SK-N-SH treated with all-trans-retinoic acid at 6 μM for 48 hours (cell line): ENCODE data around the gene TRIM44.

Source experiments
- ATAC-seq: fragments of 200-7000 bp; cut with Tn5 transposase; 3 replicates; pipeline ENCODE4 v1.9.1; 2020; ENCODE audit warnings: mild to moderate bottlenecking, moderate library complexity
- ARNTL ChIP-seq: fragments of 450-650 bp; formaldehyde crosslinking; IDR thresholded peaks from 2 replicates; pipeline ENCODE4 v1.5.0; 2020; ENCODE audit warnings: low read depth, mild to moderate bottlenecking, moderate library complexity, borderline replicate concordance
- BACH2 ChIP-seq: fragments of 250-450 bp; sonication (Bioruptor Pico); IDR thresholded peaks from 2 replicates; pipeline ENCODE4 v1.9.0; 2021; ENCODE audit warnings: mild to moderate bottlenecking, borderline replicate concordance
- CREB5 ChIP-seq: fragments of 250-450 bp; sonication (Bioruptor Pico); IDR thresholded peaks from 2 replicates; pipeline ENCODE4 v1.5.1; 2020; ENCODE audit warnings: low read depth, mild to moderate bottlenecking, moderate library complexity
- CSDC2 ChIP-seq: fragments of 250-450 bp; sonication (Bioruptor Pico); IDR thresholded peaks from 2 replicates; pipeline ENCODE4 v1.5.0; 2020; ENCODE audit warnings: mild to moderate bottlenecking, moderate library complexity
- CSRNP3 ChIP-seq: fragments of 250-450 bp; sonication (Bioruptor Pico); IDR thresholded peaks from 2 replicates; pipeline ENCODE4 v1.5.1; 2021; ENCODE audit warnings: mild to moderate bottlenecking, moderate library complexity
- ESRRG ChIP-seq: fragments of 250-450 bp; sonication (Bioruptor Pico); IDR thresholded peaks from 2 replicates; pipeline ENCODE4 v1.6.1; 2021; ENCODE audit warnings: mild to moderate bottlenecking
- ISL1 ChIP-seq: fragments of 250-450 bp; sonication (Bioruptor Pico); IDR thresholded peaks from 2 replicates; pipeline ENCODE4 v2.1.2; 2022; ENCODE audit warnings: mild to moderate bottlenecking, moderate library complexity
- PATZ1 ChIP-seq: fragments of 250-450 bp; sonication (Bioruptor Pico); IDR thresholded peaks from 2 replicates; pipeline ENCODE4 v1.8.0; 2020; ENCODE audit warnings: mild to moderate bottlenecking, moderate library complexity, borderline replicate concordance
- RARB ChIP-seq: fragments of 250-450 bp; sonication (Bioruptor Pico); IDR thresholded peaks from 2 replicates; pipeline ENCODE4 v1.8.0; 2021; ENCODE audit warnings: mild to moderate bottlenecking, moderate library complexity
- SNAI2 ChIP-seq: fragments of 250-450 bp; sonication (Bioruptor Pico); IDR thresholded peaks from 2 replicates; pipeline ENCODE4 v1.5.0; 2020; ENCODE audit warnings: mild to moderate bottlenecking, moderate library complexity
- TCF4 ChIP-seq: fragments of 250-450 bp; sonication (Bioruptor Pico); IDR thresholded peaks from 2 replicates; pipeline ENCODE4 v1.8.0; 2021; ENCODE audit warnings: mild to moderate bottlenecking, moderate library complexity, borderline replicate concordance
- TOX ChIP-seq: fragments of 250-450 bp; sonication (Bioruptor Pico); IDR thresholded peaks from 2 replicates; pipeline ENCODE4 v1.8.0; 2021; ENCODE audit warnings: mild to moderate bottlenecking, moderate library complexity, borderline replicate concordance
- ZC3H10 ChIP-seq: fragments of 250-450 bp; sonication (Bioruptor Pico); IDR thresholded peaks from 2 replicates; pipeline ENCODE4 v1.5.1; 2021; ENCODE audit warnings: mild to moderate bottlenecking, moderate library complexity
- ZFP3 ChIP-seq: fragments of 250-450 bp; sonication (Bioruptor Pico); IDR thresholded peaks from 2 replicates; pipeline ENCODE4 v1.5.0; 2020; ENCODE audit warnings: mild to moderate bottlenecking, moderate library complexity
- ZFP30 ChIP-seq: fragments of 450-650 bp; formaldehyde crosslinking; IDR thresholded peaks from 2 replicates; pipeline ENCODE4 v1.5.0; 2022; ENCODE audit warnings: mild to moderate bottlenecking, moderate library complexity
- ZNF565 ChIP-seq: fragments of 450-650 bp; formaldehyde crosslinking; conservative IDR thresholded peaks from 2 replicates; pipeline ENCODE4 v1.5.0; 2020; ENCODE audit warnings: low read depth, mild to moderate bottlenecking, moderate library complexity
- ZNF8 ChIP-seq: fragments of 450-650 bp; formaldehyde crosslinking; IDR thresholded peaks from 2 replicates; pipeline ENCODE4 v1.5.0; 2020; ENCODE audit warnings: mild to moderate bottlenecking, moderate library complexity
- TF ChIP-seq, protein P1 (sequence below): fragments of 250-450 bp; sonication (Bioruptor Pico); IDR thresholded peaks from 2 replicates; pipeline ENCODE4 v1.8.0; 2021; ENCODE audit warnings: low read depth, mild to moderate bottlenecking, moderate library complexity, borderline replicate concordance
- TF ChIP-seq, protein P2 (sequence below): fragments of 250-450 bp; sonication (Bioruptor Pico); IDR thresholded peaks from 2 replicates; pipeline ENCODE4 v1.5.0; 2020; ENCODE audit warnings: mild to moderate bottlenecking, moderate library complexity

The TRIM44 gene

GRCh38 chr11:35780951-35781860 lies 118.6 kb downstream of the TRIM44 start:
- ATAC-seq: peak; percentile 98
- TF ChIP-seq ZC3H10 (CRISPR knock-in tag): no peak
- TF ChIP-seq ESRRG (CRISPR knock-in tag): no peak
- TF ChIP-seq PATZ1 (CRISPR knock-in tag): no peak
- no peak for TF ChIP-seq ARNTL
- TF ChIP-seq ZFP30 (CRISPR knock-in tag): no peak
- no peak for TF ChIP-seq BACH2 (CRISPR knock-in tag)
- no peak for TF ChIP-seq CSDC2 (CRISPR knock-in tag)

DNA sequence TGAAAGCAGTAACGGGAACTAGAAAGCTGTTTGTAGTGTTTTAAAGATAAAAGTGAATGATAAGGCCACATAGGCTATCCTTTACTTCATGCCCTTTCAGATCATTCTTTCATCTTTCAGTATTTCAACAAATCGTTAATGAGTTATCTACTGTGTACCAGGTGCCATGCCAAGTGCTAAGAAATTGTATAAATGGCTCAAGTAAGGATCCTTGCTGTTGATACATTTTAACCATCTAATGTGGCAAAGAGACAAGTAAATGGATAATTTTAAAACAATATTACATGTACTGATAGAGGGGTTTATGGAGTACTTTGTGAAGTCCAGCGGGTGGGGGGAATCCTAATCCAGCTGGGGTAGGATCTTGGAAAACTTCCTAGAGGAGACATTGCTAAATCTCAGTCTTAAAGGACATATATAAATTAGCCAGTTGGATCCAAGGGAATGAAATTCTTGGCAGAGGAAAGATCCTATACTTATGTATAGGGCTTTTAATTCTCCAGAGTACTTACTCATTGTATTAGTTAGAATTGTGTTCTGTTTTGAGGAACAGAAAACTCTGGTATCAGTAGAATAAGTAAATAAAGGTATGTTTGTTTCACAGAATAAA lies 119.4 kb downstream of the TRIM44 start:
- TF ChIP-seq TCF4 (CRISPR knock-in tag) (no peak), RARB (CRISPR knock-in tag) (no peak), SNAI2 (CRISPR knock-in tag) (no peak), ARNTL (no peak), ZNF8 (CRISPR knock-in tag) (no peak), ISL1 (CRISPR knock-in tag) (no peak), PATZ1 (CRISPR knock-in tag) (no peak), ZFP30 (CRISPR knock-in tag) (no peak), TOX (no peak), CSRNP3 (CRISPR knock-in tag) (no peak), ZNF565 (no peak), ZC3H10 (CRISPR knock-in tag) (no peak), BACH2 (CRISPR knock-in tag) (no peak), ZFP3 (CRISPR knock-in tag) (no peak), ESRRG (CRISPR knock-in tag) (no peak), CREB5 (CRISPR knock-in tag) (no peak)
- TF ChIP-seq, protein P1, sequence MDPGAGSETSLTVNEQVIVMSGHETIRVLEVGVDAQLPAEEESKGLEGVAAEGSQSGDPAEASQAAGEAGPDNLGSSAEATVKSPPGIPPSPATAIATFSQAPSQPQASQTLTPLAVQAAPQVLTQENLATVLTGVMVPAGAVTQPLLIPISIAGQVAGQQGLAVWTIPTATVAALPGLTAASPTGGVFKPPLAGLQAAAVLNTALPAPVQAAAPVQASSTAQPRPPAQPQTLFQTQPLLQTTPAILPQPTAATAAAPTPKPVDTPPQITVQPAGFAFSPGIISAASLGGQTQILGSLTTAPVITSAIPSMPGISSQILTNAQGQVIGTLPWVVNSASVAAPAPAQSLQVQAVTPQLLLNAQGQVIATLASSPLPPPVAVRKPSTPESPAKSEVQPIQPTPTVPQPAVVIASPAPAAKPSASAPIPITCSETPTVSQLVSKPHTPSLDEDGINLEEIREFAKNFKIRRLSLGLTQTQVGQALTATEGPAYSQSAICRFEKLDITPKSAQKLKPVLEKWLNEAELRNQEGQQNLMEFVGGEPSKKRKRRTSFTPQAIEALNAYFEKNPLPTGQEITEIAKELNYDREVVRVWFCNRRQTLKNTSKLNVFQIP: no peak
- TF ChIP-seq, protein P2, sequence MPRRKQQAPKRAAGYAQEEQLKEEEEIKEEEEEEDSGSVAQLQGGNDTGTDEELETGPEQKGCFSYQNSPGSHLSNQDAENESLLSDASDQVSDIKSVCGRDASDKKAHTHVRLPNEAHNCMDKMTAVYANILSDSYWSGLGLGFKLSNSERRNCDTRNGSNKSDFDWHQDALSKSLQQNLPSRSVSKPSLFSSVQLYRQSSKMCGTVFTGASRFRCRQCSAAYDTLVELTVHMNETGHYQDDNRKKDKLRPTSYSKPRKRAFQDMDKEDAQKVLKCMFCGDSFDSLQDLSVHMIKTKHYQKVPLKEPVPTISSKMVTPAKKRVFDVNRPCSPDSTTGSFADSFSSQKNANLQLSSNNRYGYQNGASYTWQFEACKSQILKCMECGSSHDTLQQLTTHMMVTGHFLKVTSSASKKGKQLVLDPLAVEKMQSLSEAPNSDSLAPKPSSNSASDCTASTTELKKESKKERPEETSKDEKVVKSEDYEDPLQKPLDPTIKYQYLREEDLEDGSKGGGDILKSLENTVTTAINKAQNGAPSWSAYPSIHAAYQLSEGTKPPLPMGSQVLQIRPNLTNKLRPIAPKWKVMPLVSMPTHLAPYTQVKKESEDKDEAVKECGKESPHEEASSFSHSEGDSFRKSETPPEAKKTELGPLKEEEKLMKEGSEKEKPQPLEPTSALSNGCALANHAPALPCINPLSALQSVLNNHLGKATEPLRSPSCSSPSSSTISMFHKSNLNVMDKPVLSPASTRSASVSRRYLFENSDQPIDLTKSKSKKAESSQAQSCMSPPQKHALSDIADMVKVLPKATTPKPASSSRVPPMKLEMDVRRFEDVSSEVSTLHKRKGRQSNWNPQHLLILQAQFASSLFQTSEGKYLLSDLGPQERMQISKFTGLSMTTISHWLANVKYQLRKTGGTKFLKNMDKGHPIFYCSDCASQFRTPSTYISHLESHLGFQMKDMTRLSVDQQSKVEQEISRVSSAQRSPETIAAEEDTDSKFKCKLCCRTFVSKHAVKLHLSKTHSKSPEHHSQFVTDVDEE (CRISPR knock-in tag): no peak
- ATAC-seq: no peak
